ENCODE measurements around the gene LEO1. TPM values are rescaled to one million over a fixed set of nuclear protein-coding genes. Genes with fewer than 3 reads are reported as not detected.

The LEO1 gene
- total RNA-seq, 1 experiment from 2014 or later, result 48.7 TPM

Other genes with a start within 250 kb of the LEO1 start
- not detected in 2 replicates for gene LYSMD2, start 234.1 kb downstream of the LEO1 start, total RNA-seq (2014; rRNA removed; shearing (Covaris generic))
- gene TMOD2, start 220.2 kb downstream of the LEO1 start, total RNA-seq (2014; rRNA removed; shearing (Covaris generic)), result 0.03 TPM in 1 of 2 replicates, not detected in the other
- gene TMOD3, start 142.1 kb downstream of the LEO1 start, total RNA-seq (2014; rRNA removed; shearing (Covaris generic)), result 20.4 and 28.8 TPM in 2 replicates
- gene MAPK6, start 47.4 kb upstream of the LEO1 start, total RNA-seq (2014; rRNA removed; shearing (Covaris generic)), result 51.4 and 70.7 TPM in 2 replicates
- not detected in 2 replicates for gene BCL2L10, start 141.0 kb upstream of the LEO1 start, total RNA-seq (2014; rRNA removed; shearing (Covaris generic))
- 37.1 and 50.7 TPM in 2 replicates for gene GNB5, start 219.6 kb upstream of the LEO1 start, total RNA-seq (2014; rRNA removed; shearing (Covaris generic))

Data from G401 (cell line).